Measurements from ENCODE around the gene CARD11. TPM values are rescaled to one million over a fixed set of nuclear protein-coding genes. Genes with fewer than 3 reads are reported as not detected.

The CARD11 gene
- total and polyA plus RNA-seq, 8 donors: 2.7 to 8.1 (median 3.9) TPM

GRCh38 chr7:3087243-3087755, 43.6 kb upstream of the CARD11 start:
- H3K4me3 ChIP-seq: no peak overlapping the region
- H3K4me1 ChIP-seq: no peaks in the 10 kb centered on the region
- no peak for TF ChIP-seq CTCF (IDR thresholded peaks at IDR 0.05)
- DNase-seq: no peak
- no peaks in the 10 kb centered on the region for H3K36me3 ChIP-seq
- intact Hi-C loops (cut with DNase I): no loop called here
- H3K27ac ChIP-seq: no peak overlapping the region
- H3K27me3 ChIP-seq: peaks cover 0 to 4% of the 10 kb centered on the region in 2 donors
- H3K9me3 ChIP-seq: no peaks in the 10 kb centered on the region
- no peak for ATAC-seq

- H3K4me3 ChIP-seq: no peak overlapping the region
- DNase-seq (no peak), ATAC-seq (no peak)
- no peak for TF ChIP-seq CTCF (IDR thresholded peaks at IDR 0.05)
- no peaks in the 10 kb centered on the region for H3K36me3 ChIP-seq
- intact Hi-C loops (cut with DNase I): no loop called here
- no peaks in the 10 kb centered on the region for H3K4me1 ChIP-seq
- H3K27ac ChIP-seq: no peak overlapping the region
- no peaks in the 10 kb centered on the region for H3K9me3 ChIP-seq
- no peaks in the 10 kb centered on the region for H3K27me3 ChIP-seq
These were observed 39.7 kb upstream of the CARD11 start for GRCh38 chr7:3083350-3083749.

GRCh38 chr7:3082831-3083230, 39.2 kb upstream of the CARD11 start:
- no peaks in the 10 kb centered on the region for H3K9me3 ChIP-seq
- DNase-seq (no peak), ATAC-seq (no peak)
- H3K4me3 ChIP-seq: no peak overlapping the region
- H3K36me3 ChIP-seq: no peaks in the 10 kb centered on the region
- intact Hi-C loops (cut with DNase I): no loop called here
- TF ChIP-seq CTCF (IDR thresholded peaks at IDR 0.05): no peak
- H3K27me3 ChIP-seq: no peaks in the 10 kb centered on the region
- no peak overlapping the region for H3K27ac ChIP-seq
- H3K4me1 ChIP-seq: no peaks in the 10 kb centered on the region

GRCh38 chr7:3082386-3082785, 38.7 kb upstream of the CARD11 start:
- Histone ChIP-seq H3K36me3 (no peaks in the 10 kb centered on the region), H3K4me1 (no peaks in the 10 kb centered on the region), H3K27me3 (no peaks in the 10 kb centered on the region), H3K27ac (no peak overlapping the region), H3K9me3 (no peaks in the 10 kb centered on the region), H3K4me3 (no peak overlapping the region)
- ATAC-seq: no peak
- intact Hi-C loops (cut with DNase I): no loop called here
- no peak for TF ChIP-seq CTCF (IDR thresholded peaks at IDR 0.05)
- DNase-seq: no peak

GRCh38 chr7:3080106-3080505, 36.4 kb upstream of the CARD11 start:
- no peak overlapping the region for H3K27ac ChIP-seq

More at GRCh38 chr7:3080106-3080505, 36.4 kb upstream of the CARD11 start:
- no peak for TF ChIP-seq CTCF (IDR thresholded peaks at IDR 0.05)
- Histone ChIP-seq H3K4me1 (no peaks in the 10 kb centered on the region), H3K27me3 (no peaks in the 10 kb centered on the region), H3K9me3 (peaks cover 0 to 13% of the 10 kb centered on the region in 2 donors), H3K4me3 (no peak overlapping the region), H3K36me3 (no peaks in the 10 kb centered on the region)
- intact Hi-C loops (cut with DNase I): no loop called here
- ATAC-seq (no peak), DNase-seq (no peak)

All from left lung (tissue), 10 donors.